Peyer's patch (tissue), 4 donors: ENCODE results near the gene ANKFN1.

Experiments used
- CTCF ChIP-seq, 6 experiments: fragments of 450-650 bp in 4 of 6; fragments of 200-600 bp in 2 of 6; sonication (generic) in 1 of 6; IDR thresholded peaks; one replicate each; pipeline ENCODE4 v1.5.1; 2017 to 2019; ENCODE audit warnings: antibody characterized with exemption in 6 of 6, mild to moderate bottlenecking in 3 of 6, moderate library complexity in 1 of 6
- POLR2A ChIP-seq, 2 donors: fragments of 450-650 bp; IDR thresholded peaks; one replicate each; pipeline ENCODE4 v1.5.1; 2017; ENCODE audit warnings: antibody characterized with exemption in 2 of 2, mild to moderate bottlenecking in 2 of 2, moderate library complexity in 2 of 2

GRCh38 chr17:56510554-56511342, 357.5 kb downstream of the ANKFN1 start:
- TF ChIP-seq POLR2A (IDR thresholded peaks at IDR 0.05) (no peak), CTCF (IDR thresholded peaks at IDR 0.05) (no peak)
